HG02973 (cell line): ENCODE results near the gene FXN.
"Not testable (repeated sequence)": the region's sequence is repeated elsewhere in the genome, so short reads cannot be mapped to it uniquely, and the experiment has no call there.

ENCODE experiments used
- ATAC-seq: cut with Tn5 transposase; IDR thresholded peaks from one replicate; pipeline ENCODE4 v1.9.1; 2021; ENCODE audit warnings: moderate library complexity; ENCODE audit not compliant: unreplicated experiment

Gene FXN

GRCh38 chr9:69097923-69098593 is 62.5 kb downstream of the FXN start:
- no peak for ATAC-seq

- not testable (repeated sequence) for ATAC-seq
Observed at GRCh38 chr9:69103348-69103996, 67.9 kb downstream of the FXN start.

- ATAC-seq, result no peak
Observed at GRCh38 chr9:69104830-69105527, 69.4 kb downstream of the FXN start.

- no peak for ATAC-seq
Observed at GRCh38 chr9:69107771-69108170, 72.2 kb downstream of the FXN start.

- not testable (repeated sequence) for ATAC-seq
Observed at GRCh38 chr9:69108706-69109105, 73.2 kb downstream of the FXN start.

GRCh38 chr9:69109152-69109551 is 73.6 kb downstream of the FXN start:
- no peak for ATAC-seq

DNA sequence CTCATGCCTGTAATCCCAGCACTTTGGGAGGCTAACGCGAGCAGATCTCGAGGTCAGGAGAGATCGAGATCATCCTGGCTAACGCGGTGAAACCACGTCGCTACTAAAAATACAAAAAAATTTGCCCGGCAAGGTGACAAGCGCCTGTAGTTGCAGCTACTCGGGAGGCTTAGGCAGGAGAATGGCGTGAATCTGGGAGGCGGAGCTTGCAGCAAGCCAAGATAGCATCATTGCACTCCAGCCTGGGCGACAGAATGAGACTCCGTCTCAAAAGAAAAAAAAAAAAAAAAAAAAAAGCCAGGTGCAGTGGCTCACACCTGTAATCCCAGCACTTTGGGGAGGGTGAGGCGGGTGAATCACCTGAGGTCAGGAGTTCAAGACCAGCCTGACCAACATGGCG is 77.1 kb downstream of the FXN start:
- not testable (repeated sequence) for ATAC-seq

GRCh38 chr9:69115621-69116020 is 80.1 kb downstream of the FXN start:
- ATAC-seq, result no peak

- no peak for ATAC-seq
Observed at GRCh38 chr9:69118656-69119055, 83.1 kb downstream of the FXN start.

DNA sequence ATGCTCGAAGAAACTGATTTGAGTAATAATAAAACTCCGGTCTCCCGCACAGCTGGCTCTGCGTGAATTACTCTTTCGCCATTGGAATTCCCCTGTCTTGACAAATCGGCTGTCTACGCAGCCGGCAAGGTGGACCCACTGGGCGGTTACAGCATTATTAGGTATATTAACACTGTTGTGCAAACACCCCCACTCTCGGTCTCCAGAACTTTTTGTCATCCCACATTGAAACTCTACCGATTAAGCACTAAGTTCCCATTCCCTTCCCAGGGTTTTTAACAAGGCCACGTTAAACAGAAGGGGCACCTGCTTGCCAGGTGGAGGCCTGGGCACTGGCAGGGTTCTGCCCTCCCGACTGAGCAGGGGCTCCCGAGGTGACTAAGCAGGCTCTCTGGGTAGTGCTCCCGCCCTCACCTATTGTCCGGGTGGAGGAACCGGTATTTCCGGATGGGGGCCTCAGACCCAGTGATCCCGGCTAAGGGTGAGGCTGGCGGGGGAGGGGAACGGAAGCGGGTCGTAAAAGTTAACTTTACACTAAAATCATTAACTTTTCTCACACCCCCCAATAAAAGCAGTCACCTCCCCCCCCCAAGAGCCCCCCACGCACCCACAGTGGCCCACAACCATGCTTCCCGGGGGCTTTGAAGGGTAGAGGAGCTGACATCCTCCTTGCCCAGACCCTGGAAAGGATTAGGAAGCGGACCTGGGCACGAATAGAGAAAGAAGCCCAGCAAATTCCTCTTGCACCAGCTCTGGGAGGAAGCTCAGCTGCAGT is 85.0 kb downstream of the FXN start:
- ATAC-seq, result no peak

DNA sequence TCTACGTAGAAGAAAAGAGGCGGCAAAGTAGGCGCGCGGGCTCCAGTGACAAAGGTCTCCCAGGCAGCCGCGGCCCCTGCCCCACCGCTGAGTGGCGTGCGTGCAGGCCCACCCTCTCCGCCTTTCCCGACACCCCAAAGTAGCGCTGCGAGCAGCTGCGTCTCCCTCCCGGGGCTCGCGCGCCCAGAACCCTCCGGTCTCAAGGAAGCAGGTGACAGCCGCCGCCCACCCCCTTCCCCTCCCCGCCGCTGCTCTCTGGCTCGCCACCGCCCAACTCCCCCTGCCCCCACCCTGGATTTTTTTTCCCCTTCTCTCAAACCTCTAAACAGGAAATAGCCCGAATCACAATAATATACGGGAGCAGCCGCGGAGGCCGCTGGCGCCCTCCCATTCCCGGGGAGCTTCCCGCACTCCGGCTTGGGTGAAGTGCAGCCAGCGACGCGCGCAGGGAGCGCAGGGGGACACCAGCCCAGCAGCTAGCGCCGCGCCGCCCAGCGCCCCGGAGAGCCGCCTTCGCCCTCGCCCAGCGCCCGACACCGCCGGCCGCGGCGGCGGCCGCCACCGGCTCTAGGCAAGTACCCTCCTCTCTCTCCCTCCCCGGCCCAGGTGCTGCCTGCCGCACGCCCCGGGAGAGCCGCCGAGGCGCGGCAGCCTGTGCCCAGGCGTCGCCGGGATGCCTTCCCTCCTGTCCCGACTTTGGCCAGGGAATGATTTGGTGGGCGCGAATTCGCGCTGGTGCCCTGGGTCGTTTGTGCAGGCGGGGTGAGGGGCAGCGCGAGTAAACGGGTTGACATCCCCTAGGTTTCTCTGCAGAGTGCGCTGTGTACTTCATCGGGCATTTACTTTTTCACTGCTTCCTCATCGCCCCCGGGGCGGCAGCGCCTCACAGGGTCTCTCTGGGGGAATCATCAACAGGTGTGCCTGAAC is 85.9 kb downstream of the FXN start:
- peak; percentile 61 for ATAC-seq

DNA sequence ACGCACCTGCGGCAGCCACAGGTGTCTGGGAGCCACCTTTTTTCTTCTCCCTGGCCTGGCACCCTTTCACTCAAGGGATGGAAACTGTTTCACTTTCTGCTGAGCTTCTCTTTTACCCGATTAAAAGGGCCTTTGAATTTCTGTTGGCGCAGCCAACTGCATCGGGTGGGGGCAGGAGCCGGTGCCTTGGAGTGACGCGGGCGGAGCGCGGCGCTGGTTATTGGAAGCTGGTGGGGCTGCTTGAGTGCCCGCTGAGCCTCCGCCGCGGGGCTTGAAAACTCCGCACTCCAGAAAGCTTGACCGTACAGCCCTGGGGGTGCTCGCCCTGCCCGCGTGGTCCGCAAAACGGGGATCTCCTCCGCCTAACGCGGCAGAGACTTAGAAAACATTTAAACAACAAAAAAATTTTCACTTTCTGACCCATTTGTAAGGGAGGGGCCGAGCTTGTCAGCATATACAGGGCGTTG is 86.6 kb downstream of the FXN start:
- peak; percentile 60 for ATAC-seq

DNA sequence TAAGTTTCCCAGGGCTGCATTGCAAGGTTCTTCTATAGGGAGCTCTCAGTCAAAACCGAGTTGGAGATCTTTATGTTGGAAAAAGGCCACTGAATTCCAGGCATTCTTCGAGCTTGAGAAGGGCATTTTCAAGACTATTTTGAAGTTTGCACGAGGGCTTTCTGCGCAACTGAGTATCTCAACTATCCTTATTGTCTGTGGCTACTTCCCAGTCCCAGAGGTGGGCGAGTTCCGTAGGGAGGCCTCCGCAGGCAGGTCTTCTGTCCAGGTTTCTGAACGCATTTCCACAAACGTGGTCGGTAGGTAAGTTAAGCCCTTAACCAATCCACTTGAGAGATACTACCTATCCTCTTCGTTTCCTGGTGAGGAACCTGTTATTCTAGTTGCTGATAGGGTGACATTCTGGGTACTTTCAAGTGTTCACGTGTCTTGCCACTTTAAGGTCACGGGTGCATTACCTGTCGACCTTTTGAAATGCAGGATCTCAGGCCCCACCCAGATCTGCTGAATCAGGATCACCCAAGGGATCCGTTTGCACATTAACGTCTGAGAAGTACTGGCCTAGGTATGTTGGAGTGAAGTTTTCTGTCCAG is 87.1 kb downstream of the FXN start:
- ATAC-seq, result no peak

GRCh38 chr9:69130456-69131441 is 95.2 kb downstream of the FXN start:
- ATAC-seq, result no peak

DNA sequence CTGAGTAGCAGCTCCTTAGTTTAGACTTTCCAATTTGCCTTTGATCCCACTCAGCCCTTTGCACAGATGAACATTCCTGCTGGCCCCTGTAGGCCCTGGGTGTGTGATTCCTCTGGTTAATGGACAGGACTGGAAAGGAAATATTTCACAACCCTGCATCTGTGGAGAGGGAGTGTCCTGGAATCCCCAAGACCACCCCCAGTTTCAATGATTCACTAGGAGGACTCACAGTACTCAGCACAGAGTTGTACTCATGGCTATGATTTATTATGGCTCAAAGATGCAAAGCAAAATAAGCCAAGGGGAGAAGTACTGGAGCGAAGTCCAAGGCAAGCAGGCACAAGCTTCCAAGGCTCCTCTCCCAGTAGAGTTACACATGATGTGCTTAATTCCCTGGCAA is 96.1 kb downstream of the FXN start:
- ATAC-seq, result no peak

GRCh38 chr9:69132361-69132760 is 96.8 kb downstream of the FXN start:
- no peak for ATAC-seq

GRCh38 chr9:69134412-69134811 is 98.9 kb downstream of the FXN start:
- ATAC-seq, result no peak

GRCh38 chr9:69136185-69136584 is 100.6 kb downstream of the FXN start:
- no peak for ATAC-seq

DNA sequence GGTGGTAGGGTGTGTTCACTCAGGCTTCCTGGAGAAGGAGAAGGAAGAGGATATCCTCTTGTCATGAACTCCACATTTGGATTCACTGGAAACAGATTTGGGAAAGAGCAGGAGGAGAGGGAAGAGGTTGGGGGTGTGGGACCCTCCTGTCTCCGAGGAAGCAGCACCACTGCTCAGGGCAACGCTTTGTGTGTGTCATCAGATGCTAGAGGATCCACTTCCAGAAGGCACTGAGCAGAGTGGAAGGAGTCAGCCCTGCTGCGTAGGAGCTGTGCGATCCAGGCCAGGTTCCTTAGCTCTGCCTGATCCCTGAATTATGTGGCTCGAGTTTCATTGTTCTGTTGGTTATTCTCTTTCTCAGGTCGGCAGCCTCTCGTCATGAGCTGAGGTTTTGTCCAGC is 101.2 kb downstream of the FXN start:
- ATAC-seq, result no peak
